Body of pancreas (tissue), 4 donors: Measurements from ENCODE around the gene PPP3R1. TPM values are rescaled to one million over a fixed set of nuclear protein-coding genes. Genes with fewer than 3 reads are reported as not detected.

ENCODE experiments used
- ATAC-seq: fragments of 150-250 bp; one replicate; pipeline ENCODE4 v1.9.1; 2016
- DNase-seq, 4 donors: peaks; one replicate each; pipeline ENCODE4 v3.0.0-alpha.2; 2019
- H3K27ac ChIP-seq, 4 donors: fragments of 200-600 bp; sonication (generic); 1 replicate in 3 of 4; 2 replicates in 1 of 4; pipeline versions ENCODE4 v1.5.1 to v1.6.1; 2016 to 2019; ENCODE audit warnings: mild to moderate bottlenecking in 1 of 4, mixed read lengths in 1 of 4, moderate library complexity in 1 of 4
- H3K27me3 ChIP-seq, 2 donors: fragments of 200-600 bp; sonication (generic); one replicate each; pipeline ENCODE4 v1.6.0; 2016; ENCODE audit warnings: mild to moderate bottlenecking in 1 of 2
- H3K36me3 ChIP-seq, 2 donors: fragments of 200-600 bp; sonication (generic); replicated peaks in 1 of 2; 2 replicates each; pipeline ENCODE4 v1.5.1; 2016; ENCODE audit warnings: low read depth in 2 of 2; ENCODE audit not compliant: insufficient read depth in 1 of 2
- H3K4me1 ChIP-seq: fragments of 200-600 bp; sonication (generic); one replicate; pipeline ENCODE4 v1.6.0; 2016
- H3K4me3 ChIP-seq, 2 donors: fragments of 200-600 bp; sonication (generic); 1 replicate in 1 of 2; 2 replicates in 1 of 2; pipeline ENCODE4 v1.5.1; 2016 to 2019
- H3K9me3 ChIP-seq, 3 donors: fragments of 200-600 bp; sonication (generic); 1 replicate in 2 of 3; 2 replicates in 1 of 3; pipeline ENCODE4 v1.5.1; 2016
- POLR2A ChIP-seq, 3 donors: fragments of 450-650 bp; IDR thresholded peaks; one replicate each; pipeline ENCODE4 v1.6.1; 2016; ENCODE audit warnings: antibody characterized with exemption in 3 of 3, mild to moderate bottlenecking in 2 of 3
- WGBS, 2 donors: methylation state at CpG; one replicate each; pipeline ENCODE4 v1.1.5; 2017; 5-methylcytosine and 5-hydroxymethylcytosine counted together
- intact Hi-C: fragments of 100-400 bp; cut with DNase I; formaldehyde crosslinking; loops from one replicate; pipeline ENCODE4 v1.15.1; 2023
- total RNA-seq, 2 donors: library from RNA; depleted of rRNA; stranded (reverse); fragments of >200 nt; gene quantifications; one replicate each; pipeline ENCODE4 v1.1.0, GENCODE V29; 2016
- TF ChIP-seq, protein P1 (sequence below), 7 experiments: fragments of 450-650 bp in 4 of 7; fragments of 200-600 bp in 3 of 7; sonication (generic) in 3 of 7; IDR thresholded peaks; one replicate each; pipeline ENCODE4 v1.5.1; 2016 to 2019; ENCODE audit warnings: antibody characterized with exemption in 7 of 7

Gene PPP3R1
- total RNA-seq, 2 donors from 2014 or later, result 11.2 to 15.6 TPM

DNA sequence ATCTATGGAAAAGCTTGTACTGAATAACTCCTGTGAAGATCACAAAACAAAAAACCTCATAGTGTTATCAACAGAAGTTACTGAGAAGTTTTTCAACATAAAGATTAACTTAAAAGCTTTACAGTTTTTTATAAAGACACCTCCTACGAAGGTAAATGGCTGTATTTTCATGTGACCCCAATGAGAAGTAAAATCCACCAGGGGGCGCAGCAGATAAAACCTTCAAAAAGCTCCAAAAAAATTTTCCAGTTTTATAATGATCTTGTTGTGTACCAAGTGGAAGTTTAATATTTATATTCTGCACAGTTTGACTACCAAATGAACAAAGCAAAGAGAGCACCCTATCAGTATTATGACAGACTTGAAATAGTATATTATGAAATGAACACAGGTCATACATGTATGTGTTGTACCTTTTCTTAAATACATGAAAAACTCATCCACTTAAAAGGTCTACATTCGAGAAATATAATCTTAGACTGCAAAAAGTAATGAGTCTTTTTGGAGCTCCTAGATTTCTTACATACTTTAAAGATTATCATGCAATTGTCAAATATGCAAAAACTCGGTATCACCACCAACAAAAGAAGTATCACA lies 56.1 kb downstream of the PPP3R1 start:
- TF ChIP-seq POLR2A (IDR thresholded peaks at IDR 0.05), result no peak
- TF ChIP-seq, protein P1, sequence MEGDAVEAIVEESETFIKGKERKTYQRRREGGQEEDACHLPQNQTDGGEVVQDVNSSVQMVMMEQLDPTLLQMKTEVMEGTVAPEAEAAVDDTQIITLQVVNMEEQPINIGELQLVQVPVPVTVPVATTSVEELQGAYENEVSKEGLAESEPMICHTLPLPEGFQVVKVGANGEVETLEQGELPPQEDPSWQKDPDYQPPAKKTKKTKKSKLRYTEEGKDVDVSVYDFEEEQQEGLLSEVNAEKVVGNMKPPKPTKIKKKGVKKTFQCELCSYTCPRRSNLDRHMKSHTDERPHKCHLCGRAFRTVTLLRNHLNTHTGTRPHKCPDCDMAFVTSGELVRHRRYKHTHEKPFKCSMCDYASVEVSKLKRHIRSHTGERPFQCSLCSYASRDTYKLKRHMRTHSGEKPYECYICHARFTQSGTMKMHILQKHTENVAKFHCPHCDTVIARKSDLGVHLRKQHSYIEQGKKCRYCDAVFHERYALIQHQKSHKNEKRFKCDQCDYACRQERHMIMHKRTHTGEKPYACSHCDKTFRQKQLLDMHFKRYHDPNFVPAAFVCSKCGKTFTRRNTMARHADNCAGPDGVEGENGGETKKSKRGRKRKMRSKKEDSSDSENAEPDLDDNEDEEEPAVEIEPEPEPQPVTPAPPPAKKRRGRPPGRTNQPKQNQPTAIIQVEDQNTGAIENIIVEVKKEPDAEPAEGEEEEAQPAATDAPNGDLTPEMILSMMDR (IDR thresholded peaks at IDR 0.05), result peak in 5 of 7 experiments; percentile 4 to 76 (median 55)
- Histone ChIP-seq H3K27ac (no peak overlapping the region), H3K27me3 (no peaks in the 10 kb centered on the region), H3K4me3 (no peak overlapping the region), H3K9me3 (no peaks in the 10 kb centered on the region), H3K4me1 (peaks cover 39% of the 10 kb centered on the region), H3K36me3 (no peaks in the 10 kb centered on the region)
- intact Hi-C loops, result no loop called here
- ATAC-seq (no peak), DNase-seq (peak in 3 of 4 donors; percentile 49 to 60 (median 51))
- 31 to 93% methylated on average over 4 of the region's 4 CpGs for WGBS, 2 donors

DNA sequence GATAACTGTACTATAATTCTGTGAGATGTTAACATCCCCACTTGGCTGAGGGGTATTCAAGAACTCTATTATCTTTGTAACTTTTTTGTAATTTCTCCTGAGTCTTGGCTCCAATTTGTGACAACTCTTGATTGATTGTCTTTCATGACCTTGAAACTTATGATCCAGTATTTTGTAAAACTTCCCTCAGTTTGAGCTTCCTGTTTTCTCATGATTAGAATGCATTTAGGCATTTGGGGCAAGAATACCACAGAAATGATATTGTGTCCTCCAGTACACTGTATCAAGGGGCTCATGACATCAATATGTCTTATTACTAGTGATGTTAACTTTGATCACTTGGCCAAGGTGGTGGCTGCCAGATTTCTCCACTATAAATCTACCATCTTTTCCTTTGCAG lies 57.2 kb downstream of the PPP3R1 start:
- no peak overlapping the region for H3K4me3 ChIP-seq
- ATAC-seq, result no peak
- no peak for TF ChIP-seq POLR2A (IDR thresholded peaks at IDR 0.05)
- TF ChIP-seq, protein P1 (IDR thresholded peaks at IDR 0.05), result no peak
- intact Hi-C loops, result no loop called here
- H3K36me3 ChIP-seq, result no peaks in the 10 kb centered on the region
- DNase-seq, result no peak
- peaks cover 49% of the 10 kb centered on the region for H3K4me1 ChIP-seq
- H3K9me3 ChIP-seq, result no peaks in the 10 kb centered on the region
- no peaks in the 10 kb centered on the region for H3K27me3 ChIP-seq
- peak overlapping the region in 1 of 4 donors; percentile 6 for H3K27ac ChIP-seq

DNA sequence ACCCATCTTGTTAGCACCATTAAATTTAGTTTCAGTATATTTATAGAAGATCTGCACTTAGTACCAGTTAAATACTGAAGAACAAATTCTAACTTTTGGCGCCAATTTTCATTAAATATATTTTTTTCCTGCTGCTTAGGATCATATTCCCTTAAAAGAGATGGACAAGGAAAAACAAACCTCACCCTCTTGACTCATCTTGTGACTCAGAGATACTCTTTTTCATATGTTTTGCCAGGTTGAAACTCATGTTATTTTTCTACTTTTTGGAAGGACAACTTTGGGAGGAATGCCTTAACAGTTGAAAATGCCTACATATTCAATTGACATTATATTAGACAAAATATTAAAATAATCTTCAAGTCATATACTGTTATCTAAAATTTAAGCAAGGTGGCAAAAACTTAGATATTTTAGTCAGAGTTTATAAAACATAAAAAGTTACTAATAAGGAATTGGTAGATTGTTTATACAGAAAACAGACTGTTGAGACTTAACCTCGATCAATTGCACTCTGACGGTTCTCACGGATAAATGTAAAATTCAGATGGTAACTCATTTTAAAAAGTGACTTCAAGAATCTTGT lies 58.5 kb downstream of the PPP3R1 start:
- Histone ChIP-seq H3K36me3 (no peaks in the 10 kb centered on the region), H3K27me3 (no peaks in the 10 kb centered on the region), H3K4me1 (peaks cover 49% of the 10 kb centered on the region), H3K27ac (no peak overlapping the region), H3K4me3 (no peak overlapping the region), H3K9me3 (no peaks in the 10 kb centered on the region)
- no peak for TF ChIP-seq POLR2A (IDR thresholded peaks at IDR 0.05)
- TF ChIP-seq, protein P1 (IDR thresholded peaks at IDR 0.05), result no peak
- WGBS, 2 donors, result 68 to 84% methylated on average over 4 of the region's 4 CpGs
- intact Hi-C loops, result no loop called here
- DNase-seq (no peak), ATAC-seq (no peak)

DNA sequence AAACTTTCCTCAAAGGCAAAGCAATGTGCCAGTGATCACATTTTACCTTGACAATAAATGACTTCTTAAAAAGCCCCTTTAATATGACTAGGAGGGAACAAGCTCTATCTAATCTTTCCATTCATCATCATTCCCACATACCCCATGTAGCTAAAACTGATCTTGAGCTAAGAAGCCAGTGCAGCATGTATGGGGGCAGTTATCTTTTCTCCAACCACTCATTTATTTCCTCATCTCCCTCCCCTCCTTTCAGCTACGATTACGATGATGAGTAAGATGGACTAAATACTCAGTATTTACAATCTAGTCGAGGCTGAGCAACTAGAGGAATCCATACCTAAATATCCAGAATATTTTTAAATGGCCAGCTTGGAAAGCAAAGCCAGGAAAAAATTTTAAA lies 59.2 kb downstream of the PPP3R1 start:
- Histone ChIP-seq H3K27me3 (no peaks in the 10 kb centered on the region), H3K36me3 (no peaks in the 10 kb centered on the region), H3K9me3 (no peaks in the 10 kb centered on the region), H3K4me3 (no peak overlapping the region), H3K4me1 (peaks cover 56% of the 10 kb centered on the region), H3K27ac (no peak overlapping the region)
- intact Hi-C loops, result no loop called here
- ATAC-seq (no peak), DNase-seq (no peak)
- 49 to 54% methylated on average over 3 of the region's 3 CpGs for WGBS, 2 donors
- TF ChIP-seq POLR2A (IDR thresholded peaks at IDR 0.05), result no peak
- TF ChIP-seq, protein P1 (IDR thresholded peaks at IDR 0.05), result no peak
